KBM-7 (cell line): Measurements from ENCODE around the gene WNT3A.

ENCODE experiments used
- DNase-seq: peaks from one replicate; pipeline ENCODE4 v3.0.0-alpha.2; 2015
- in situ Hi-C: fragments of 300-500 bp; cut with MboI; formaldehyde crosslinking; loops from 2 replicates; pipeline ENCODE4 v1.14.3; 2020; ENCODE audit warnings: low sequenced_read_pairs, low pct_unique_long_range_greater_than_20kb, mixed read lengths

Gene WNT3A

GRCh38 chr1:228076796-228077430, 70.1 kb downstream of the WNT3A start:
- DNase-seq = no peak
- in situ Hi-C loops = loop anchor here (10.0 kb wide), 1 partner anchor 62 kb away; no protein-coding TSS in a partner anchor

- in situ Hi-C loops = loop anchor here (10.0 kb wide), 1 partner anchor 63 kb away; no protein-coding TSS in a partner anchor
- no peak for DNase-seq
Measured at GRCh38 chr1:228077565-228078330, 71.0 kb downstream of the WNT3A start.

- in situ Hi-C loops = loop anchor here (10.0 kb wide), 1 partner anchor 64 kb away; no protein-coding TSS in a partner anchor
- DNase-seq = no peak
Measured at GRCh38 chr1:228079013-228079412, 72.2 kb downstream of the WNT3A start.

GRCh38 chr1:228079601-228080263, 72.9 kb downstream of the WNT3A start:
- in situ Hi-C loops = loop anchor here (10.0 kb wide), 1 partner anchor 65 kb away; no protein-coding TSS in a partner anchor
- no peak for DNase-seq

- no peak for DNase-seq
- in situ Hi-C loops = no loop called here
Measured at GRCh38 chr1:228081144-228081543, 74.3 kb downstream of the WNT3A start.

GRCh38 chr1:228081578-228082213, 74.9 kb downstream of the WNT3A start:
- peak; percentile 25 for DNase-seq
- in situ Hi-C loops = no loop called here

GRCh38 chr1:228082214-228082917, 75.6 kb downstream of the WNT3A start, which contains the start of gene ARF1:
TSS of gene ARF1 (plus strand) at chr1:228082708. CDS start at chr1:228097115, 14,407 bp downstream.
- in situ Hi-C loops = no loop called here

GRCh38 chr1:228082918-228083870, 76.4 kb downstream of the WNT3A start:
- DNase-seq = no peak
- in situ Hi-C loops = no loop called here

More at GRCh38 chr1:228082214-228082917, 75.6 kb downstream of the WNT3A start, which contains the start of gene ARF1:
- peak; percentile 92 for DNase-seq

GRCh38 chr1:228083871-228084278, 77.1 kb downstream of the WNT3A start:
- no peak for DNase-seq
- in situ Hi-C loops = no loop called here

GRCh38 chr1:228084325-228084724, 77.5 kb downstream of the WNT3A start:
- in situ Hi-C loops = no loop called here
- peak; percentile 34 for DNase-seq

GRCh38 chr1:228084797-228085196, 78.0 kb downstream of the WNT3A start:
- no peak for DNase-seq
- in situ Hi-C loops = no loop called here

GRCh38 chr1:228085287-228085951, 78.6 kb downstream of the WNT3A start:
- DNase-seq = peak; percentile 41
- in situ Hi-C loops = no loop called here

- in situ Hi-C loops = no loop called here
Measured at GRCh38 chr1:228087771-228088251, 81.0 kb downstream of the WNT3A start.

GRCh38 chr1:228088586-228089498, 82.0 kb downstream of the WNT3A start:
- peak; percentile 26 for DNase-seq
- in situ Hi-C loops = no loop called here

More at GRCh38 chr1:228087771-228088251, 81.0 kb downstream of the WNT3A start:
- peak; percentile 54 for DNase-seq

GRCh38 chr1:228089519-228090380, 83.0 kb downstream of the WNT3A start:
- DNase-seq = peak; percentile 75
- in situ Hi-C loops = no loop called here
